HEK293 (cell line): ENCODE results near the gene IL4I1.

Experiments
- EGR2 ChIP-seq: fragments of 450-650 bp; formaldehyde crosslinking; IDR thresholded peaks from 2 replicates; pipeline ENCODE4 v1.5.1; 2016; ENCODE audit warnings: low read depth, missing biosample characterization, missing genetic modification characterization
- GLI4 ChIP-seq: fragments of 450-650 bp; formaldehyde crosslinking; IDR thresholded peaks from 2 replicates; pipeline ENCODE4 v1.5.1; 2016; ENCODE audit warnings: missing biosample characterization, missing genetic modification characterization
- HIC1 ChIP-seq: fragments of 450-650 bp; formaldehyde crosslinking; IDR thresholded peaks from 2 replicates; pipeline ENCODE4 v1.5.1; 2016; ENCODE audit warnings: missing biosample characterization, missing genetic modification characterization
- MYNN ChIP-seq: fragments of 450-650 bp; formaldehyde crosslinking; IDR thresholded peaks from 2 replicates; pipeline ENCODE4 v1.5.1; 2016; ENCODE audit warnings: missing biosample characterization, missing genetic modification characterization, borderline replicate concordance
- PRDM2 ChIP-seq: fragments of 450-650 bp; formaldehyde crosslinking; IDR thresholded peaks from 2 replicates; pipeline ENCODE4 v1.5.1; 2016; ENCODE audit warnings: missing biosample characterization, missing genetic modification characterization, borderline replicate concordance
- YY2 ChIP-seq: fragments of 450-650 bp; formaldehyde crosslinking; IDR thresholded peaks from 2 replicates; pipeline ENCODE4 v1.5.1; 2016; ENCODE audit warnings: missing biosample characterization, missing genetic modification characterization
- ZBTB44 ChIP-seq: fragments of 450-650 bp; IDR thresholded peaks from 2 replicates; pipeline ENCODE4 v1.5.1; 2018; ENCODE audit warnings: missing biosample characterization, mild to moderate bottlenecking, missing genetic modification characterization
- ZBTB49 ChIP-seq: fragments of 450-650 bp; formaldehyde crosslinking; IDR thresholded peaks from 2 replicates; pipeline ENCODE4 v1.5.1; 2016; ENCODE audit warnings: missing biosample characterization, missing genetic modification characterization, low read depth
- ZNF174 ChIP-seq: fragments of 450-650 bp; formaldehyde crosslinking; IDR thresholded peaks from 2 replicates; pipeline ENCODE4 v1.5.0; 2017; ENCODE audit warnings: missing biosample characterization, mild to moderate bottlenecking, missing genetic modification characterization
- ZNF223 ChIP-seq: fragments of 450-650 bp; formaldehyde crosslinking; IDR thresholded peaks from 2 replicates; pipeline ENCODE4 v1.5.1; 2016; ENCODE audit warnings: missing biosample characterization, missing genetic modification characterization
- ZNF23 ChIP-seq: fragments of 450-650 bp; formaldehyde crosslinking; IDR thresholded peaks from 2 replicates; pipeline ENCODE4 v1.5.1; 2016; ENCODE audit warnings: missing biosample characterization, missing genetic modification characterization, borderline replicate concordance
- ZNF513 ChIP-seq: fragments of 450-650 bp; IDR thresholded peaks from 2 replicates; pipeline ENCODE4 v1.5.1; 2018; ENCODE audit warnings: missing biosample characterization, missing genetic modification characterization
- ZNF529 ChIP-seq: fragments of 450-650 bp; formaldehyde crosslinking; IDR thresholded peaks from 2 replicates; pipeline ENCODE4 v1.5.1; 2017; ENCODE audit warnings: missing genetic modification characterization, missing biosample characterization; ENCODE audit not compliant: insufficient replicate concordance
- ZNF530 ChIP-seq: fragments of 450-650 bp; formaldehyde crosslinking; IDR thresholded peaks from 2 replicates; pipeline ENCODE4 v1.5.1; 2016; ENCODE audit warnings: low read depth, missing biosample characterization, missing genetic modification characterization
- ZNF560 ChIP-seq: fragments of 450-650 bp; formaldehyde crosslinking; IDR thresholded peaks from 2 replicates; pipeline ENCODE4 v1.5.1; 2017; ENCODE audit warnings: missing biosample characterization, missing genetic modification characterization, borderline replicate concordance
- ZNF561 ChIP-seq: fragments of 450-650 bp; IDR thresholded peaks from 2 replicates; pipeline ENCODE4 v1.5.1; 2018; ENCODE audit warnings: missing biosample characterization, missing genetic modification characterization, borderline replicate concordance
- ZNF571 ChIP-seq: fragments of 450-650 bp; formaldehyde crosslinking; IDR thresholded peaks from 2 replicates; pipeline ENCODE4 v1.5.0; 2017; ENCODE audit warnings: missing biosample characterization, missing genetic modification characterization
- ZNF645 ChIP-seq: fragments of 450-650 bp; formaldehyde crosslinking; IDR thresholded peaks from 2 replicates; pipeline ENCODE4; 2016; ENCODE audit warnings: missing biosample characterization, missing genetic modification characterization
- ZNF660 ChIP-seq: fragments of 450-650 bp; IDR thresholded peaks from 2 replicates; pipeline ENCODE4 v1.5.1; 2018; ENCODE audit warnings: missing biosample characterization, mild to moderate bottlenecking, missing genetic modification characterization
- ZNF792 ChIP-seq: fragments of 450-650 bp; formaldehyde crosslinking; IDR thresholded peaks from 2 replicates; pipeline ENCODE4 v1.5.1; 2016; ENCODE audit warnings: missing biosample characterization, missing genetic modification characterization
- ZSCAN18 ChIP-seq: fragments of 450-650 bp; formaldehyde crosslinking; IDR thresholded peaks from 2 replicates; pipeline ENCODE4 v1.5.1; 2016; ENCODE audit warnings: missing biosample characterization, missing genetic modification characterization
- ZSCAN23 ChIP-seq: fragments of 450-650 bp; formaldehyde crosslinking; IDR thresholded peaks from 2 replicates; pipeline ENCODE4 v1.5.1; 2016; ENCODE audit warnings: missing biosample characterization, missing genetic modification characterization

IL4I1 gene

GRCh38 chr19:49869484-49870308 is 27.0 kb downstream of the IL4I1 start (continued):
- TF ChIP-seq HIC1 (tag by site-specific recombination) (peak; percentile 87), ZNF530 (tag by site-specific recombination) (no peak), ZNF561 (peak; percentile 45; the same call in 1 of the 2 replicates), ZNF645 (tag by site-specific recombination) (no peak), ZBTB49 (tag by site-specific recombination) (no peak), ZNF560 (tag by site-specific recombination) (no peak), ZNF513 (tag by site-specific recombination) (no peak), ZBTB44 (tag by site-specific recombination) (no peak), PRDM2 (tag by site-specific recombination) (no peak), MYNN (tag by site-specific recombination) (no peak), ZNF23 (tag by site-specific recombination) (no peak), ZNF571 (tag by site-specific recombination) (no peak), ZSCAN23 (no peak), ZNF660 (tag by site-specific recombination) (peak; percentile 48; the same call in 1 of the 2 replicates), GLI4 (peak; percentile 69; the same call in 1 of the 2 replicates), EGR2 (tag by site-specific recombination) (peak; percentile 87), ZSCAN18 (tag by site-specific recombination) (no peak), ZNF174 (tag by site-specific recombination) (no peak), YY2 (no peak), ZNF223 (tag by site-specific recombination) (no peak), ZNF529 (no peak), ZNF792 (0 out of 2 replicates have a peak, but pooled peaks have one; percentile 72)
